HFF-Myc (cell line): ENCODE results near the gene PVALEF.
A peak's percentile ranks its signal among the peaks of the same experiment; 100 is the strongest.
"Not testable (repeated sequence)": the region's sequence is repeated elsewhere in the genome, so short reads cannot be mapped to it uniquely, and the experiment has no call there.

ENCODE experiments used
- DNase-seq: peaks from one replicate; pipeline ENCODE4 v3.0.0-alpha.2; 2011; ENCODE audit warnings: low read depth; ENCODE audit errors: extremely low read depth
- H3K4me3 ChIP-seq: replicated peaks from 2 replicates; pipeline ENCODE4 v1.5.1; 2011; ENCODE audit warnings: low read depth, mild to moderate bottlenecking, control low read depth, low read length
- TF ChIP-seq, protein P1 (sequence below): IDR thresholded peaks from 2 replicates; pipeline ENCODE4 v1.5.1; 2012; ENCODE audit warnings: mild to moderate bottlenecking, low read depth, low read length, control low read depth; ENCODE audit errors: missing control alignments

PVALEF gene

DNA sequence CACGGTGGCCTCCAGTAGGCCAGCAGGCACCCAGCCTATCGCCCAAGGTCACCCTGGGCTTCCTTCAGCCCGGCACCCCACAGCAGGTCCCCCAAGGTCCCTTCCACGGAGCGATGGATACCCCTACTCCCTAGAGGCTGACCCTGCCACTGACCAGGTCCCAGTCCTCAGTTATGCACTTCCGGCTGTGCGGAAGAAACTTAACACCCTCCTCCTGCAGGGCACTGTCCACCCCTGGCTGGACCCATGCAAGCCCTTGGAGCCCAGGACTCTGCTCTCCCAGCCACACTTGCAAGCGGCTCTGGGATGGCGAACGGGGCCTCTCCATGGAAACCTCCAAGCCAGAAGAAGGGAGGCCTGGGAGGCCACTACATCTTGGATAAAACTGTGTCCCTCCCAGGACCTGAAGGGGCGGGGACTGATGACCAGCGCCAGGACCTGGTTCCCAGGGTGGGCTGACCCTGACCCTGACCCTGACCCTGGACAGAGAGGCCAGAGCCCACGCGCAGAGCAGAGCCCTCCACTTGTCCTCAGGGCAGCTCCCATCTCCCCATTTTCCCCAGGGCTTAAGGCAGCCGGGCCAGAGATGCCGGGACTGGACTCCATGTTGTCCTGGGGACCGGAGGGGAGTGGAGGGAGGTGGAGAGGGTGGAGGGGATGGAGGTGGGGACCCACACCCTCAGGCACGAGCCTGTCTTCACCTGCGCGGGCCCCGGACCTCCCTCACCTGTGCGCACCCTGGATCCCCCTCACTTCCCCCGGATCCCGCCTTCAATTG lies 56.7 kb downstream of the PVALEF start:
- TF ChIP-seq, protein P1, sequence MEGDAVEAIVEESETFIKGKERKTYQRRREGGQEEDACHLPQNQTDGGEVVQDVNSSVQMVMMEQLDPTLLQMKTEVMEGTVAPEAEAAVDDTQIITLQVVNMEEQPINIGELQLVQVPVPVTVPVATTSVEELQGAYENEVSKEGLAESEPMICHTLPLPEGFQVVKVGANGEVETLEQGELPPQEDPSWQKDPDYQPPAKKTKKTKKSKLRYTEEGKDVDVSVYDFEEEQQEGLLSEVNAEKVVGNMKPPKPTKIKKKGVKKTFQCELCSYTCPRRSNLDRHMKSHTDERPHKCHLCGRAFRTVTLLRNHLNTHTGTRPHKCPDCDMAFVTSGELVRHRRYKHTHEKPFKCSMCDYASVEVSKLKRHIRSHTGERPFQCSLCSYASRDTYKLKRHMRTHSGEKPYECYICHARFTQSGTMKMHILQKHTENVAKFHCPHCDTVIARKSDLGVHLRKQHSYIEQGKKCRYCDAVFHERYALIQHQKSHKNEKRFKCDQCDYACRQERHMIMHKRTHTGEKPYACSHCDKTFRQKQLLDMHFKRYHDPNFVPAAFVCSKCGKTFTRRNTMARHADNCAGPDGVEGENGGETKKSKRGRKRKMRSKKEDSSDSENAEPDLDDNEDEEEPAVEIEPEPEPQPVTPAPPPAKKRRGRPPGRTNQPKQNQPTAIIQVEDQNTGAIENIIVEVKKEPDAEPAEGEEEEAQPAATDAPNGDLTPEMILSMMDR = no peak
- DNase-seq = no peak
- peak overlapping the region; percentile 78 for H3K4me3 ChIP-seq

- H3K4me3 ChIP-seq = peak overlapping the region; percentile 78
- TF ChIP-seq, protein P1 = no peak
- no peak for DNase-seq
These were observed 57.3 kb downstream of the PVALEF start for GRCh38 chr17:81222620-81222905.

- peak within 1 kb of the TSS; percentile 78 for H3K4me3 ChIP-seq
- TF ChIP-seq, protein P1 = no peak
- DNase-seq = peak; percentile 90
These were observed 57.8 kb downstream of the PVALEF start, which contains the start of gene CEP131 for GRCh38 chr17:81222906-81223761. TSS of gene CEP131 (minus strand) at chr17:81222965. CDS start at chr17:81220056, 2,909 bp downstream.

DNA sequence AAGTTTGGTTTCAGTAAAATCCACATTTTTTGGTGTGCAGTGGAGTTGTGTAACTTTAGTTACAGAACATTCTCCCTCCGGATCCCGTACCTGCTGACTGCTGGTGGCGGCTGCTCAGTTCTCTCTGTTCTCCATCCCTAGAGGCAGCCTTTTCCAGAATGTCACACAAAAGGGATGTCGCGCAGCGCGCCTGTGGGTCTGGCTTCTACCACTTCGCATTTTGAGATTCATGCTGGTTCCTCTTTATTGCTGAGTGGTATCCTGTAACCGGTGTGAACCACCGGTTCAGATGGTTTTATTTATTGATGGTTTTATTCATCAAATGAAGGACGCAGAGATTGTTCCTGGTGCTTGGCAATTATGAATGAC lies 58.4 kb downstream of the PVALEF start:
- peak overlapping the region; percentile 36 for H3K4me3 ChIP-seq
- DNase-seq = no peak
- TF ChIP-seq, protein P1 = no peak

GRCh38 chr17:81227630-81228029 lies 62.3 kb downstream of the PVALEF start:
- H3K4me3 ChIP-seq, DNase-seq: not testable (repeated sequence)

GRCh38 chr17:81228420-81228819 lies 63.1 kb downstream of the PVALEF start:
- no peak for DNase-seq
- H3K4me3 ChIP-seq = no peak overlapping the region
- TF ChIP-seq, protein P1 = no peak
